Measurements from ENCODE around the gene NPAS1.

The NPAS1 gene

DNA sequence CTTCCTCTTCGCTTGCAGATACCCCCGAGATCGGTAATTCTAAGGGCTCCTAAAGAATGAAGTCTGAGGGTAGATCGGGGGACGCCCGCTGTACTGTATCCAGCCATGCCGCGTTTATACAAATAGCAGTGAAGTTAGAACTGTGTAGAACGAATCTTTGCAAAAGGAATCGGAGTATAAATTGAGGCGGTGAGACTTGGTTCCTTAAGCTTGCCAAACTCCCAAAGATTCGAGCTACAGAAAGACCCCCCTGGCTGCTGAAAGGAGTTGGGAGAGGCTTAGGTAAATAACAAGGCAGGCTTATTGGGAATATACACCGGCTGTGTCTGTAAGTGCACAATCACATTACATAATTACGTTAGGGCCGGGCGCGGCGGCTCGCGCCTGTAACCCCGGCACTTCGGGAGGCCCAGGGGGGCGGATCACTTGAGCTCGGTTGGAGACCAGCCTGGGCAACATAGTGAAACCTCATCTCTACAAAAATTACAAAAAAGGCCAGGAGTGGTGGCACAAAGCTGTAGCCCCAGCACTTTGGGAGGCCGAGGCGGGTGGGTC, 16.5 kb downstream of the NPAS1 start:
- ChIA-PET CTCF (interaction anchor here (0.7 to 0.9 kb wide), 3 partner anchors 10 to 22 kb away, joined by 3 read pairs; no protein-coding TSS in a partner anchor), POLR2A (interaction anchor here (0.9 to 5.2 kb wide), 6 partner anchors 9 to 95 kb away, joined by 3 to 38 read pairs (median 5); partner anchors contain the start of gene ZC3H4)
- TF ChIP-seq FOXK2 (IDR thresholded peaks at IDR 0.05) (no peak), CTBP1 (IDR thresholded peaks at IDR 0.05; ENCODE audit: borderline replicate concordance) (no peak), FOXM1 (IDR thresholded peaks at IDR 0.05; ENCODE audit: borderline replicate concordance) (no peak), TARDBP (IDR thresholded peaks at IDR 0.05) (no peak), ARNT (IDR thresholded peaks at IDR 0.05) (no peak)
- TF ChIP-seq, protein P1, sequence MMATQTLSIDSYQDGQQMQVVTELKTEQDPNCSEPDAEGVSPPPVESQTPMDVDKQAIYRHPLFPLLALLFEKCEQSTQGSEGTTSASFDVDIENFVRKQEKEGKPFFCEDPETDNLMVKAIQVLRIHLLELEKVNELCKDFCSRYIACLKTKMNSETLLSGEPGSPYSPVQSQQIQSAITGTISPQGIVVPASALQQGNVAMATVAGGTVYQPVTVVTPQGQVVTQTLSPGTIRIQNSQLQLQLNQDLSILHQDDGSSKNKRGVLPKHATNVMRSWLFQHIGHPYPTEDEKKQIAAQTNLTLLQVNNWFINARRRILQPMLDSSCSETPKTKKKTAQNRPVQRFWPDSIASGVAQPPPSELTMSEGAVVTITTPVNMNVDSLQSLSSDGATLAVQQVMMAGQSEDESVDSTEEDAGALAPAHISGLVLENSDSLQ (IDR thresholded peaks at IDR 0.05): no peak
- DNase-seq (ENCODE audit: extremely low spot score): no peak

GRCh38 chr19:47037766-47038165, 18.1 kb downstream of the NPAS1 start:
- no peak for DNase-seq (ENCODE audit: extremely low spot score)
- ChIA-PET POLR2A (interaction anchor here (2.0 to 5.2 kb wide), 2 partner anchors 10 to 76 kb away, joined by 13 to 38 read pairs; partner anchors contain the start of gene ZC3H4), CTCF (no interaction called here)
- no peak for TF ChIP-seq BHLHE40 (IDR thresholded peaks at IDR 0.05; ENCODE audit: borderline replicate concordance)
- TF ChIP-seq FOXM1 (IDR thresholded peaks at IDR 0.05; ENCODE audit: borderline replicate concordance): no peak
- no peak for TF ChIP-seq FOXK2 (IDR thresholded peaks at IDR 0.05)
- no peak for TF ChIP-seq HDGF (IDR thresholded peaks at IDR 0.05; ENCODE audit: borderline replicate concordance)
- TF ChIP-seq ZNF384 (IDR thresholded peaks at IDR 0.05): no peak
- TF ChIP-seq, protein P1 (IDR thresholded peaks at IDR 0.05): no peak
- no peak for TF ChIP-seq FOXA1 (IDR thresholded peaks at IDR 0.05)
- no peak for TF ChIP-seq NFRKB (IDR thresholded peaks at IDR 0.05)
- TF ChIP-seq ELF4 (IDR thresholded peaks at IDR 0.05): no peak
- no peak for TF ChIP-seq ARNT (IDR thresholded peaks at IDR 0.05)
- TF ChIP-seq L3MBTL2 (conservative IDR thresholded peaks at IDR 0.05): no peak

DNA sequence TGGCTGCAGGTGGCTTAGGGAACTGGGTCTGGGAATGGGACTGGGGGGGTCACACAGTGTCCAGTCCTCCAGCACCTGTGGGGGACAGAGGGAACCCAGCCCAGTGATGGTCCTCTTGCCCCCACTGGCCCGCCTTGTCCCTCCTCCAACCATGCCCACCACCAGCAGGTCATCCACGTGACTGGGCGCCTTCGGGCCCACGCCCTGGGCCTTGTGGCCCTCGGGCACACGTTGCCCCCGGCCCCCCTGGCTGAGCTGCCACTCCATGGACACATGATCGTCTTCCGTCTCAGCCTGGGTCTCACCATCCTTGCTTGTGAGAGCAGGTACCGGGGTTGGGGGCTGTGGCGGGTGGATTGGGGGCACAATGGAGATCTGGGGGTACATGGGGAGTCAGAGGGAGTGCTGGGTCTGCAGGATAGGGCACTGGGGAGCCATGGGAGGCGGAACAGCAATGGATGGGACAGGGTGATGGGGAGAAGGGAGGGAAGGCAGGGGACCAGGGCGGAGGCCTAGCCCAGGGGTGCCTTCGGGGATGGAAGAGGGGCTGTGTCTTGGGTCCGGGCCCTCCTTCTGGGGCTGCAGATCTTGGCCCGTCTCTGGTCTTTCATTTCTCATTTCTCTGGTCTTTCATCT, 19.7 kb downstream of the NPAS1 start:
- TF ChIP-seq HDGF (IDR thresholded peaks at IDR 0.05; ENCODE audit: borderline replicate concordance): no peak
- TF ChIP-seq NFRKB (IDR thresholded peaks at IDR 0.05): no peak
- no peak for TF ChIP-seq ZNF384 (IDR thresholded peaks at IDR 0.05)
- no peak for TF ChIP-seq LEF1 (IDR thresholded peaks at IDR 0.05; ENCODE audit: borderline replicate concordance)
- TF ChIP-seq L3MBTL2 (conservative IDR thresholded peaks at IDR 0.05): no peak
- TF ChIP-seq FOXK2 (IDR thresholded peaks at IDR 0.05): no peak
- TF ChIP-seq TARDBP (IDR thresholded peaks at IDR 0.05): no peak
- no peak for TF ChIP-seq ARNT (IDR thresholded peaks at IDR 0.05)
- no peak for DNase-seq (ENCODE audit: extremely low spot score)
- ChIA-PET CTCF (no interaction called here), POLR2A (no interaction called here)

DNA sequence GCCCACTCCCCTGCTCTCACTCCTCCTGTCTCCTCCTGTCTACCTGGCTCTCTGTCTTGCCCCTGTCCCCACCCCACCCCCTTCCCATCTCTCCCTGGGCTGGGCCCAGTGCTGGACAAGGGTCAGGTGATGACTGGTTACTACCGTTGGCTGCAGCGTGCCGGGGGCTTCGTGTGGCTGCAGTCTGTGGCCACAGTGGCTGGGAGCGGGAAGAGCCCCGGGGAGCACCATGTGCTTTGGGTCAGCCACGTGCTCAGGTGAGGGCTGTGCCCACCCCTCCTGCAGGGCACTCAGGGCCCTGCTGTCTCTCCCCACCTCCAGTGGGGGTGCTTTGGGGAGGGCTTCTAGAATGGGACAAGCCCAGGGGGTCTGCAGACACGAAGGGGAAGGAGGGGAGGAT, 21.2 kb downstream of the NPAS1 start:
- ChIA-PET POLR2A (no interaction called here), CTCF (no interaction called here)
- no peak for DNase-seq (ENCODE audit: extremely low spot score)
- TF ChIP-seq FOXK2 (IDR thresholded peaks at IDR 0.05): no peak
- TF ChIP-seq, protein P1 (IDR thresholded peaks at IDR 0.05): no peak
- no peak for TF ChIP-seq SUZ12 (IDR thresholded peaks at IDR 0.05)

GRCh38 chr19:47044946-47045866, 25.6 kb downstream of the NPAS1 start:
- ChIA-PET CTCF (interaction anchor here (0.5 kb wide), 1 partner anchor 1239 kb away, joined by 4 read pairs; no protein-coding TSS in a partner anchor), POLR2A (interaction anchor here (0.8 to 1.4 kb wide), 2 partner anchors 9 to 68 kb away, joined by 3 to 4 read pairs; partner anchors contain the start of gene ZC3H4)
- TF ChIP-seq LEF1 (IDR thresholded peaks at IDR 0.05; ENCODE audit: borderline replicate concordance) (no peak), BHLHE40 (IDR thresholded peaks at IDR 0.05; ENCODE audit: borderline replicate concordance) (no peak), FOXA1 (IDR thresholded peaks at IDR 0.05) (no peak), FOXK2 (IDR thresholded peaks at IDR 0.05) (no peak), FOXM1 (IDR thresholded peaks at IDR 0.05; ENCODE audit: borderline replicate concordance) (no peak), ZNF384 (IDR thresholded peaks at IDR 0.05) (no peak), CTBP1 (IDR thresholded peaks at IDR 0.05; ENCODE audit: borderline replicate concordance) (no peak), TARDBP (IDR thresholded peaks at IDR 0.05) (no peak), SP1 (IDR thresholded peaks at IDR 0.05) (no peak), ARNT (IDR thresholded peaks at IDR 0.05) (no peak), L3MBTL2 (conservative IDR thresholded peaks at IDR 0.05) (no peak), NFRKB (IDR thresholded peaks at IDR 0.05) (no peak), ELF4 (IDR thresholded peaks at IDR 0.05) (no peak), SUZ12 (IDR thresholded peaks at IDR 0.05) (no peak), HDGF (IDR thresholded peaks at IDR 0.05; ENCODE audit: borderline replicate concordance) (no peak)
- TF ChIP-seq, protein P1 (IDR thresholded peaks at IDR 0.05): no peak
- DNase-seq (ENCODE audit: extremely low spot score): no peak
